IMR-90 (cell line): Measurements from ENCODE around the gene FAM24A. TPM values are rescaled to one million over a fixed set of nuclear protein-coding genes. Genes with fewer than 3 reads are reported as not detected.

ENCODE experiments used
- ATAC-seq: fragments of 200-7000 bp; cut with Tn5 transposase; 2 replicates; pipeline ENCODE4 v1.9.1; 2020; ENCODE audit warnings: low read depth, mild to moderate bottlenecking, moderate library complexity
- BruUV-seq: library from RNA; stranded (reverse); fragments of 400-500 nt; replicated peaks from 2 replicates; lab custom pipeline; 2021; lab: Mats Ljungman, UMichigan
- CTCF ChIA-PET: fragments of 300-600 bp; formaldehyde crosslinking; extraction: SDS; loops from one replicate; lab custom pipeline; 2021; ENCODE audit warnings: antibody characterized with exemption; lab: Yijun Ruan, JAX
- POLR2A ChIA-PET: fragments of 300-600 bp; sonication (Branson Sonifier 250); formaldehyde crosslinking; loops from one replicate; lab custom pipeline; 2022; ENCODE audit warnings: antibody characterized with exemption; ENCODE audit not compliant: unreplicated experiment; lab: Charles Lee
- DNase-seq: peaks from one replicate; pipeline ENCODE4 v3.0.0; 2013
- H2AFZ ChIP-seq: replicated peaks from 2 replicates; pipeline ENCODE3; 2013; ENCODE audit warnings: low read length, mild to moderate bottlenecking; ENCODE audit not compliant: poor library complexity
- H2AK5ac ChIP-seq: 2 replicates; pipeline ENCODE4 v1.6.1; 2013; ENCODE audit warnings: low read depth, low read length, inconsistent platforms
- H2AK9ac ChIP-seq: replicated peaks from 2 replicates; pipeline ENCODE3; 2013; ENCODE audit warnings: mild to moderate bottlenecking, low read depth, low read length, moderate library complexity; ENCODE audit not compliant: poor library complexity
- H2BK120ac ChIP-seq: 2 replicates; pipeline ENCODE4 v1.6.1; 2013; ENCODE audit warnings: low read depth, low read length, inconsistent platforms
- H2BK15ac ChIP-seq: 3 replicates; pipeline ENCODE4 v1.6.1; 2013; ENCODE audit warnings: low read depth, low read length, inconsistent platforms
- H2BK20ac ChIP-seq: 2 replicates; pipeline ENCODE4 v1.6.1; 2013; ENCODE audit warnings: low read depth, mild to moderate bottlenecking, inconsistent platforms, low read length, moderate library complexity
- H2BK5ac ChIP-seq: 2 replicates; pipeline ENCODE4 v1.6.1; 2013; ENCODE audit warnings: mild to moderate bottlenecking, low read depth, low read length, inconsistent platforms; ENCODE audit not compliant: poor library complexity, severe bottlenecking
- H3K14ac ChIP-seq: replicated peaks from 2 replicates; pipeline ENCODE4 v1.6.1; 2013; ENCODE audit warnings: low read depth, low read length, inconsistent platforms
- H3K18ac ChIP-seq: 2 replicates; pipeline ENCODE4 v1.6.1; 2013; ENCODE audit warnings: low read depth, low read length, control low read depth
- H3K23ac ChIP-seq: 2 replicates; pipeline ENCODE4 v1.6.1; 2013; ENCODE audit warnings: low read depth, low read length, inconsistent platforms
- H3K27ac ChIP-seq: 2 replicates; pipeline ENCODE4 v1.5.1; 2013; ENCODE audit warnings: mild to moderate bottlenecking, control low read depth, low read length; ENCODE audit not compliant: insufficient read depth
- H3K27me3 ChIP-seq: 2 replicates; pipeline ENCODE4 v1.6.1; 2013; ENCODE audit warnings: low read length; ENCODE audit not compliant: control insufficient read depth, insufficient read depth
- H3K36me3 ChIP-seq: 2 replicates; pipeline ENCODE4 v1.6.1; 2013; ENCODE audit warnings: low read length, mixed read lengths; ENCODE audit not compliant: control insufficient read depth, insufficient read depth
- H3K4ac ChIP-seq: 2 replicates; pipeline ENCODE4 v1.6.1; 2013; ENCODE audit warnings: low read depth, low read length, inconsistent platforms
- H3K4me1 ChIP-seq: 2 replicates; pipeline ENCODE4 v1.6.1; 2013; ENCODE audit warnings: low read length, mixed read lengths; ENCODE audit not compliant: control insufficient read depth, insufficient read depth
- H3K4me2 ChIP-seq: 2 replicates; pipeline ENCODE4 v1.6.1; 2013; ENCODE audit warnings: low read depth, mild to moderate bottlenecking, control low read depth, low read length, moderate library complexity
- H3K4me3 ChIP-seq: 2 replicates; pipeline ENCODE4 v1.5.1; 2013; ENCODE audit warnings: low read depth, mild to moderate bottlenecking, control low read depth, low read length, moderate library complexity; ENCODE audit not compliant: insufficient read depth
- H3K56ac ChIP-seq: 2 replicates; pipeline ENCODE4 v1.6.1; 2013; ENCODE audit warnings: low read length, inconsistent platforms; ENCODE audit not compliant: insufficient read depth; ENCODE audit errors: extremely low read depth
- H3K79me1 ChIP-seq, 2 experiments: 2 replicates each; pipeline ENCODE4 v1.6.1; 2013; ENCODE audit warnings: low read length in 2 of 2, inconsistent platforms in 1 of 2, low read depth in 1 of 2
- H3K9ac ChIP-seq: 2 replicates; pipeline ENCODE4 v1.6.1; 2013; ENCODE audit warnings: low read depth, low read length, control low read depth
- H3K9me1 ChIP-seq: 2 replicates; pipeline ENCODE4 v1.6.1; 2013; ENCODE audit warnings: low read length, inconsistent platforms; ENCODE audit not compliant: insufficient read depth
- H3K9me3 ChIP-seq: 2 replicates; pipeline ENCODE4 v1.6.1; 2013; ENCODE audit warnings: low read length; ENCODE audit not compliant: control insufficient read depth, insufficient read depth
- H4K20me1 ChIP-seq: 2 replicates; pipeline ENCODE4 v1.6.1; 2013; ENCODE audit warnings: low read length, inconsistent platforms; ENCODE audit not compliant: insufficient read depth
- H4K5ac ChIP-seq: 2 replicates; pipeline ENCODE4 v1.6.1; 2013; ENCODE audit warnings: mild to moderate bottlenecking, low read depth, low read length, control low read depth
- H4K8ac ChIP-seq, 2 experiments: 2 replicates each; pipeline ENCODE4 v1.6.1; 2013; ENCODE audit warnings: low read depth in 2 of 2, low read length in 2 of 2, control low read depth in 1 of 2, inconsistent platforms in 1 of 2
- H4K91ac ChIP-seq: 2 replicates; pipeline ENCODE4 v1.6.1; 2013; ENCODE audit warnings: low read depth, low read length, inconsistent platforms; ENCODE audit not compliant: insufficient read depth
- ELK1 ChIP-seq: fragments of 150-350 bp; IDR thresholded peaks from 2 replicates; pipeline ENCODE4 v1.6.1; 2016; ENCODE audit warnings: low read depth, mild to moderate bottlenecking, low read length, moderate library complexity, borderline replicate concordance
- MAFK ChIP-seq: IDR thresholded peaks from 2 replicates; pipeline ENCODE4 v1.6.1; 2012; ENCODE audit warnings: low read depth, low read length, improper control_type of control experiment
- POLR2A ChIP-seq: IDR thresholded peaks from 2 replicates; pipeline ENCODE4 v1.6.1; 2012; ENCODE audit warnings: mild to moderate bottlenecking, low read depth, low read length
- RAD21 ChIP-seq: IDR thresholded peaks from 2 replicates; pipeline ENCODE4 v1.6.1; 2012; ENCODE audit warnings: low read length, improper control_type of control experiment
- RCOR1 ChIP-seq: IDR thresholded peaks from 2 replicates; pipeline ENCODE4 v1.6.1; 2012; ENCODE audit warnings: mild to moderate bottlenecking, low read length, improper control_type of control experiment; ENCODE audit not compliant: insufficient replicate concordance
- SMC3 ChIP-seq: fragments of 150-350 bp; IDR thresholded peaks from 2 replicates; pipeline ENCODE4 v1.6.1; 2016; ENCODE audit warnings: low read depth, mild to moderate bottlenecking, antibody characterized with exemption, low read length, moderate library complexity
- WGBS, 2 experiments: methylation state at CpG; one replicate each; pipeline versions ENCODE4 v1.1.5 to v1.1.7; 2013; ENCODE audit warnings: missing lambda C conversion rate in 2 of 2; ENCODE audit not compliant: insufficient read length in 1 of 2; ENCODE audit errors: extremely low coverage in 2 of 2; 5-methylcytosine and 5-hydroxymethylcytosine counted together
- dilution Hi-C: fragments of 300-500 bp; cut with HindIII; formaldehyde crosslinking; loops from one replicate; pipeline ENCODE4 v1.14.3; 2018; ENCODE audit warnings: low sequenced_read_pairs; ENCODE audit not compliant: unreplicated experiment
- in situ Hi-C: fragments of 300-500 bp; cut with MboI; formaldehyde crosslinking; loops from 3 replicates; pipeline ENCODE4 v1.14.3; 2019; ENCODE audit warnings: low sequenced_read_pairs, inconsistent platforms, mixed read lengths
- intact Hi-C: fragments of 100-400 bp; cut with micrococcal nuclease; formaldehyde crosslinking; loops from 2 replicates; pipeline ENCODE4 v1.10.0; 2022
- polyA plus RNA-seq, 3 experiments: library from polyadenylated mRNA; depleted of rRNA; stranded (reverse); fragments of >200 nt; gene quantifications; 2 replicates each; pipeline ENCODE4 v1.2.3, GENCODE V29; 2012; ENCODE audit warnings: low replicate concordance in 1 of 3
- total RNA-seq: library from RNA; depleted of rRNA; stranded (reverse); fragments of >200 nt; gene quantifications from 2 replicates; pipeline ENCODE4 v1.2.3, GENCODE V29; 2012

The FAM24A gene
- total and polyA plus RNA-seq, 2 of the 4 experiments (the other 2 are of a cell fraction): not detected

GRCh38 chr10:122911889-122912484 is 1.6 kb downstream of the FAM24A start:
- Histone ChIP-seq H3K27me3 (no peaks in the 10 kb centered on the region), H3K4me2 (no peak overlapping the region), H2AK9ac (peak overlapping the region; percentile 23), H3K27ac (no peak overlapping the region), H2AFZ (peak overlapping the region; percentile 56), H3K36me3 (no peaks in the 10 kb centered on the region), H3K9ac (no peak overlapping the region), H3K4me1 (no peaks in the 10 kb centered on the region), H4K20me1 (0 out of 2 replicates have a peak, but pooled peaks cover 3% of the 10 kb centered on the region), H2BK5ac (no peak overlapping the region), H3K23ac (no peak overlapping the region), H2BK15ac (no peak overlapping the region), H4K91ac (no peak overlapping the region), H4K8ac (no peak overlapping the region), H3K14ac (no peak overlapping the region), H2AK5ac (no peak overlapping the region), H4K5ac (no peak overlapping the region), H3K4ac (no peak overlapping the region), H3K4me3 (no peak overlapping the region), H3K79me1 (no peaks in the 10 kb centered on the region), H2BK120ac (no peak overlapping the region), H3K9me1 (no peaks in the 10 kb centered on the region), H3K9me3 (no peaks in the 10 kb centered on the region), H3K56ac (no peak overlapping the region), H3K18ac (no peak overlapping the region), H2BK20ac (no peak overlapping the region)
- DNase-seq (peak; percentile 52), ATAC-seq (peak; percentile 99)
- dilution Hi-C loops (no loop called here), intact Hi-C loops (no loop called here), in situ Hi-C loops (no loop called here)
- ChIA-PET POLR2A (no interaction called here), CTCF (no interaction called here)
- 0% methylated on average over 1 of the region's 5 CpGs; no CpG with 5 or more reads in 1 of the 2 experiments for WGBS, 2 experiments
- no TSS peak for BruUV-seq
- TF ChIP-seq RAD21: no peak
- TF ChIP-seq ELK1: no peak
- no peak for TF ChIP-seq MAFK
- no peak for TF ChIP-seq POLR2A
- TF ChIP-seq RCOR1: peak; percentile 97
- TF ChIP-seq SMC3: peak; percentile 18; the same call in 1 of the 2 replicates
